GM21423 (cell line): ENCODE results near the gene KRTAP9-1.
"Not testable (repeated sequence)": the region's sequence is repeated elsewhere in the genome, so short reads cannot be mapped to it uniquely, and the experiment has no call there.

ENCODE experiments used
- ATAC-seq: cut with Tn5 transposase; IDR thresholded peaks from one replicate; pipeline ENCODE4 v1.9.1; 2021; ENCODE audit warnings: mild to moderate bottlenecking, moderate library complexity; ENCODE audit not compliant: unreplicated experiment

The KRTAP9-1 gene

GRCh38 chr17:41178843-41179616, 10.7 kb upstream of the KRTAP9-1 start:
- no peak for ATAC-seq

DNA sequence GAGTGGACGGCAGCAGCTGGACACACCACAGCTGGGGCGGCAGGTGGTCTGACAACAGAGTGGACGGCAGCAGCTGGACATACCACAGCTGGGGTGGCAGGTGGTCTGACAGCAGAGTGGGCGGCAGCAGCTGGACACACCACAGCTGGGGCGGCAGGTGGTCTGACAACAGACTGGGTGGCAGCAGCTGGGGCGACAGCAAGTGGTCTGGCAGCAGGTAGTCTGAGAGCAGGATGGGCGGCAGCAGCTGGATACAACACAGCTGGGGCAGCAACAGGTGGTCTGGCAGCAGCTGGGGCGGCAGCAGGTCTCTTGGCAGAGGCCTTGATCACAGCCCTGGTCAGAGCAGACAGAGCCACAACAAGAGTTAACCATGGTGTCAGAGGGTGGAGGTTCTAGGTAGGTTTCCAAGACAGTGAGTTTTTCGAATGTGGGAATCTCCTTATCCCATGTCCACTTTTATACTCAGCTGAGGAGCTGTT, 5.2 kb upstream of the KRTAP9-1 start, which contains the start of gene KRTAP4-1:
TSS of gene KRTAP4-1 (minus strand) at position 432 of the 482 bp plus-strand sequence. CDS start at position 375, 57 bp downstream.
- no peak for ATAC-seq

- no peak for ATAC-seq
Observed at GRCh38 chr17:41185001-41185400, 4.7 kb upstream of the KRTAP9-1 start.

- ATAC-seq, result no peak
Observed at GRCh38 chr17:41186872-41187271, 2.8 kb upstream of the KRTAP9-1 start.

- no peak for ATAC-seq
Observed at GRCh38 chr17:41190328-41190727, 641 bp downstream of the KRTAP9-1 start.

DNA sequence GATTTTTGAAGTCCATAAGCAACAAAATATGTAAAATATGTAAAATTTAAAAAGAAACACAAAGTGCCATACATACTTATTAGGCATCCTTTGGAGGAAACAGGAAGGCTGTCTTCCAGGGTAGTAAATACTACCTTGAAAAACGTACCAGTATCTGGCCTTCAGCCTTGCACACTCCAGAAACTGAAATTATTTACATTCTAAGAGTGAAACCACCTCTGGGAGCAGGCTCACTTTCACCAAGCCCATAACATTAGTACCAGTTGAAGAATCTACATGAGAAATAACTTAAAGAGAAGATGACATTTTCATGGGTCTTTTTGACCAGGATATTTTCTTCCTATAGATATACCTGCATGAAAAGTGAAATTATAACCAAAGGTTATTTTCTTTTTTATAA, 6.4 kb downstream of the KRTAP9-1 start:
- no peak for ATAC-seq

- no peak for ATAC-seq
Observed at GRCh38 chr17:41199421-41200078, 9.9 kb downstream of the KRTAP9-1 start.

DNA sequence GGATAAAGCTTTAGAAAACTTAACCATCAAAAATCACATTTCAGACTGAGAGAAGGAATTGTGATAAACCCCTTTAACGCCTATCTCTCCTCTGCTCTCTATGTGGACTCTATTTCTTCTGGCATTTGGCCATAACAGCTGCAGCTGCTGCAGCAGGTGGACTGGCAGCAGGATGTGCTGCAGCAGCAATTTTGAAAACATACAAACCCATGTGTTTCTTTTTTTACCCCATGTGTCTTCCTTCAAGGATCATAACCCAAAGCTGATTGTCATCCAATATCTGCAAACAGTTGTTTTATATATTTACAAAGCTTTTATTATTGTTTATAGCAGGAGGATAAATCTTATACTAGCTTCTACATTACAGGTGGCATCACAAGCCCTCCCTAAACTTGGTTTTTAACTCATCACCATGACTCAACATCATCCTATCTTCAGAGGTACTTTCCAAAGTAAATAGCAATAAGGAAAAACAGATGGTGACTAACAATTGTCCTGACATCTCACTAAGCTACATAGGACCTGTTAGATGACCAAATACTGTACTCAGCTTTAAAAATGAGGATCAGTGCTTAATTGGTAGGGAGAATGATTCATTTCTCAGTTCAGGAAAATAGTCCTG, 22.3 kb downstream of the KRTAP9-1 start:
- ATAC-seq, result no peak

DNA sequence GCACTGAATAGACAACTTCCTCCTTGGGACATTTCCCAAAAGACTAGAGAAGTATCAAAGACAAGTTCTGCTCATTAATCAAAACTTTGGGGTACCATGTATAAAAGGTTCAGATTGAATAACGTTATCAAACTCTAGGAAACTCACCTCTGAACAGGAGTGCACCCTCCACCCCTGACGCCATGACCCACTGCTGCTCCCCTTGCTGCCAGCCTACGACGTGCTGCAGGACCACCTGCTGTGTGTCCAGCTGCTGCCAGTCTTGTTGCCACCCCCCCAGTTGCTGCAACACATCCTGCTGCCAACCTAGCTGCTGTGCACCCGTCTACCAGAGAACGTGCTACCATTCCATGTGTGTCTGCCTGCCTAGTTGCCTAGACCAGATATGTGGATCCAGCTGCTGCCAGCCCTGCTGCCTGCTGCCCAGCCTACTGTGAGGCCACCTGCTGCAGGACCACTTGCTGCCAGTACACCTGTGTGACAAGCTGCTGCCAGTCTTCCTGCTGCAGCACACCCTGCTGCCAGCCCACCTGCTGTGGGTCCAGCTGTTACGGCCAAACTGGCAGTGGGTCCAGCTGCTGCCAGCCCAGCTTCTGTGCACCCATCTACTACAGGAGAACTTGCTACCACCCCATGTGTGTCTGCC, 23.0 kb downstream of the KRTAP9-1 start:
- ATAC-seq, result no peak

DNA sequence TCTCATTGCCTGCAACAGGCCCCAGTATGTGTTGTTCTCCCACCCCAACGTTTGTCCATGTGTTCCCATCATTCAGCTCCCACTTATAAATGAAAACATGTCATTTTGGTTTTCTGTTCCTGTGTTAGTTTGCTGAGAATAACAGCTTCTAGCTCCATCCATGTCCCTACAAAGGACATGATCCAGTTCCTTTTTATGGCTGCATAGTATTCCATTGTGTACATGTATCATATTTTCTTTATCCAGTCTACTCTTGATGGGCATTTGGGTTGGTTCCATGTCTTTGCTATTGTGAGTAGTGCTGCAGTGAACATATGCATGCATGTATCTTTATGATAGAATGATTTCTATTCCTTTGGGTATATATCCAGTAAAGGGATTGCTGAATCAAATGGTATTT, 26.0 kb downstream of the KRTAP9-1 start:
- no peak for ATAC-seq

GRCh38 chr17:41223821-41224220, 34.1 kb downstream of the KRTAP9-1 start:
- ATAC-seq, result no peak

GRCh38 chr17:41226051-41226450, 36.4 kb downstream of the KRTAP9-1 start:
- ATAC-seq, result no peak

DNA sequence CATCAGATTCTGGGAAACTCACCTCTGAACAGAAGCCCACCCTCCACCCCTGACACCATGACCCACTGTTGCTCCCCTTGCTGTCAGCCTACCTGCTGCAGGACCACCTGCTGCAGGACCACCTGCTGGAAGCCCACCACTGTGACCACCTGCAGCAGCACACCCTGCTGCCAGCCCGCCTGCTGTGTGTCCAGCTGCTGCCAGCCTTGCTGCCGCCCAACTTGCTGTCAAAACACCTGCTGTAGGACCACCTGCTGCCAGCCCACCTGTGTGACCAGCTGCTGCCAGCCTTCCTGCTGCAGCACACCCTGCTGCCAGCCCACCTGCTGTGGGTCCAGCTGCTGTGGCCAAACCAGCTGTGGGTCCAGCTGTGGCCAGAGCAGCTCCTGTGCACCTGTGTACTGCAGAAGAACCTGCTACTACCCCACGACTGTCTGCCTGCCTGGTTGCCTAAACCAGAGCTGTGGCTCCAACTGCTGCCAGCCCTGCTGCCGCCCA, 37.0 kb downstream of the KRTAP9-1 start, which contains the start of gene KRTAP9-2:
TSS of gene KRTAP9-2 (plus strand) at position 51 of the 498 bp plus-strand sequence. CDS start at position 58, 7 bp downstream.
- ATAC-seq, result not testable (repeated sequence)

- ATAC-seq, result no peak
Observed at GRCh38 chr17:41230094-41230493, 40.4 kb downstream of the KRTAP9-1 start.

DNA sequence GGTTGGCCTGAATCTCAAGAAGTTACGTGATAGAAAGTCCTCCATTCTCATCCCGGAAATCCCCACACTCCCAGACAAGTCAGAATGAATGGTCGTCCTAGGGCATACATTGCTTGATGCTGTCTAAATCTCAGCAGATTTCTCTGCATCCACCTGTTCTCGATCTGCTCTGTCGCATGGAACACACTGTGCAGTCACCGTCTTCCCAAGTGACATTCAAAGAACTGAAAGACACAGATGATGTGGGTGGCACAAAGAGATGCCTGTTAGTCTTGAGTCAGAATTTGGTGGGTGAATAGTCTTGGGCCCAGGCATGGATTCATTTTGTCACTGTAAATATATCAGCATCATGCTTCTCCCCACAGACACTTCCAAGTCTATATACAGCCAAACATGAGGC, 42.0 kb downstream of the KRTAP9-1 start:
- no peak for ATAC-seq

GRCh38 chr17:41232399-41233105, 42.9 kb downstream of the KRTAP9-1 start, which contains the start of gene KRTAP9-3:
Gene KRTAP9-3, plus strand, starts transcription at chr17:41232449. Its CDS starts 53 bp downstream, at chr17:41232502.
- ATAC-seq, result not testable (repeated sequence)

- not testable (repeated sequence) for ATAC-seq
Observed at GRCh38 chr17:41237116-41237515, 47.4 kb downstream of the KRTAP9-1 start.

GRCh38 chr17:41237949-41238437, 48.3 kb downstream of the KRTAP9-1 start, which contains the start of gene KRTAP9-8:
Gene KRTAP9-8, plus strand, starts transcription at chr17:41237999. Its CDS starts 53 bp downstream, at chr17:41238052.
- ATAC-seq, result not testable (repeated sequence)
